ENCODE results near the gene TTLL7.

TTLL7 gene

GRCh38 chr1:84000954-84001495 is 2.1 kb upstream of the TTLL7 start:
- Histone ChIP-seq H3F3A (ENCODE audit: insufficient read depth, low read length) (no peaks in the 10 kb centered on the region), H2AFZ (ENCODE audit: low read length) (no peak overlapping the region), H3K9me2 (replicated peaks; ENCODE audit: insufficient read depth, low read length) (no peaks in the 10 kb centered on the region), H3K4me1 (ENCODE audit: low read length) (peaks cover 21% of the 10 kb centered on the region; the same call in 1 of the 2 replicates), H3K27me3 (replicated peaks; ENCODE audit: insufficient read depth, low read length) (no peaks in the 10 kb centered on the region), H3K9ac (ENCODE audit: low read length) (no peak overlapping the region), H3K4me3 (ENCODE audit: low read length) (no peak overlapping the region), H3K27ac (ENCODE audit: low read length) (no peak overlapping the region), H3K4me2 (ENCODE audit: low read depth, low read length) (no peak overlapping the region), H3K36me3 (replicated peaks; ENCODE audit: insufficient read depth, low read length) (no peaks in the 10 kb centered on the region), H3K9me3 (replicated peaks; ENCODE audit: insufficient read depth, low read length) (no peaks in the 10 kb centered on the region), H3K79me2 (ENCODE audit: low read length) (peaks cover 9% of the 10 kb centered on the region; the same call in 1 of the 2 replicates), H4K20me1 (ENCODE audit: insufficient read depth, low read length) (no peaks in the 10 kb centered on the region)
- DNase-seq = peak; percentile 27
- TF ChIP-seq EZH2phosphoT487 (IDR thresholded peaks at IDR 0.05; ENCODE audit: low read length) (no peak), EZH2 (optimal IDR thresholded peaks at IDR 0.05; ENCODE audit: low read depth, low read length) (no peak)
- TF ChIP-seq, protein P1, sequence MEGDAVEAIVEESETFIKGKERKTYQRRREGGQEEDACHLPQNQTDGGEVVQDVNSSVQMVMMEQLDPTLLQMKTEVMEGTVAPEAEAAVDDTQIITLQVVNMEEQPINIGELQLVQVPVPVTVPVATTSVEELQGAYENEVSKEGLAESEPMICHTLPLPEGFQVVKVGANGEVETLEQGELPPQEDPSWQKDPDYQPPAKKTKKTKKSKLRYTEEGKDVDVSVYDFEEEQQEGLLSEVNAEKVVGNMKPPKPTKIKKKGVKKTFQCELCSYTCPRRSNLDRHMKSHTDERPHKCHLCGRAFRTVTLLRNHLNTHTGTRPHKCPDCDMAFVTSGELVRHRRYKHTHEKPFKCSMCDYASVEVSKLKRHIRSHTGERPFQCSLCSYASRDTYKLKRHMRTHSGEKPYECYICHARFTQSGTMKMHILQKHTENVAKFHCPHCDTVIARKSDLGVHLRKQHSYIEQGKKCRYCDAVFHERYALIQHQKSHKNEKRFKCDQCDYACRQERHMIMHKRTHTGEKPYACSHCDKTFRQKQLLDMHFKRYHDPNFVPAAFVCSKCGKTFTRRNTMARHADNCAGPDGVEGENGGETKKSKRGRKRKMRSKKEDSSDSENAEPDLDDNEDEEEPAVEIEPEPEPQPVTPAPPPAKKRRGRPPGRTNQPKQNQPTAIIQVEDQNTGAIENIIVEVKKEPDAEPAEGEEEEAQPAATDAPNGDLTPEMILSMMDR (IDR thresholded peaks at IDR 0.05; ENCODE audit: low read length) = no peak

- Histone ChIP-seq H3K4me2 (ENCODE audit: low read depth, low read length) (no peak overlapping the region), H3K9me2 (replicated peaks; ENCODE audit: insufficient read depth, low read length) (no peaks in the 10 kb centered on the region), H3K36me3 (replicated peaks; ENCODE audit: insufficient read depth, low read length) (no peaks in the 10 kb centered on the region), H3K9me3 (replicated peaks; ENCODE audit: insufficient read depth, low read length) (no peaks in the 10 kb centered on the region), H3F3A (ENCODE audit: insufficient read depth, low read length) (no peaks in the 10 kb centered on the region), H2AFZ (ENCODE audit: low read length) (no peak overlapping the region), H3K27ac (ENCODE audit: low read length) (no peak overlapping the region), H3K4me3 (ENCODE audit: low read length) (no peak overlapping the region), H3K27me3 (replicated peaks; ENCODE audit: insufficient read depth, low read length) (no peaks in the 10 kb centered on the region), H3K79me2 (ENCODE audit: low read length) (peaks cover 9% of the 10 kb centered on the region; the same call in 1 of the 2 replicates), H3K4me1 (ENCODE audit: low read length) (peaks cover 22% of the 10 kb centered on the region; the same call in 1 of the 2 replicates), H3K9ac (ENCODE audit: low read length) (no peak overlapping the region), H4K20me1 (ENCODE audit: insufficient read depth, low read length) (no peaks in the 10 kb centered on the region)
- TF ChIP-seq, protein P1 (IDR thresholded peaks at IDR 0.05; ENCODE audit: low read length) = no peak
- TF ChIP-seq EZH2phosphoT487 (IDR thresholded peaks at IDR 0.05; ENCODE audit: low read length) (no peak), EZH2 (optimal IDR thresholded peaks at IDR 0.05; ENCODE audit: low read depth, low read length) (no peak)
- DNase-seq = no peak
These were observed 1.4 kb upstream of the TTLL7 start for GRCh38 chr1:84000196-84000885.

- H3K4me1 ChIP-seq (ENCODE audit: low read length) = peaks cover 30% of the 10 kb centered on the region; the same call in 1 of the 2 replicates
- TF ChIP-seq, protein P1 (IDR thresholded peaks at IDR 0.05; ENCODE audit: low read length) = no peak
- no peak for TF ChIP-seq EZH2phosphoT487 (IDR thresholded peaks at IDR 0.05; ENCODE audit: low read length)
- no peak for TF ChIP-seq EZH2 (optimal IDR thresholded peaks at IDR 0.05; ENCODE audit: low read depth, low read length)
- no peaks in the 10 kb centered on the region for H3K9me2 ChIP-seq (replicated peaks; ENCODE audit: insufficient read depth, low read length)
- peak; percentile 68 for DNase-seq
- H3K27me3 ChIP-seq (replicated peaks; ENCODE audit: insufficient read depth, low read length) = no peaks in the 10 kb centered on the region
- H4K20me1 ChIP-seq (ENCODE audit: insufficient read depth, low read length) = no peaks in the 10 kb centered on the region
- peaks cover 17% of the 10 kb centered on the region; the same call in 1 of the 2 replicates for H3K79me2 ChIP-seq (ENCODE audit: low read length)
- H3K9me3 ChIP-seq (replicated peaks; ENCODE audit: insufficient read depth, low read length) = no peaks in the 10 kb centered on the region
- peak overlapping the region; percentile 68 for H3K4me2 ChIP-seq (ENCODE audit: low read depth, low read length)
- H3K4me3 ChIP-seq (ENCODE audit: low read length) = peak overlapping the region; percentile 80
- H3K27ac ChIP-seq (ENCODE audit: low read length) = peak overlapping the region; percentile 69; the same call in 1 of the 2 replicates
- H3F3A ChIP-seq (ENCODE audit: insufficient read depth, low read length) = no peaks in the 10 kb centered on the region
- peak overlapping the region; percentile 94 for H3K9ac ChIP-seq (ENCODE audit: low read length)
- no peaks in the 10 kb centered on the region for H3K36me3 ChIP-seq (replicated peaks; ENCODE audit: insufficient read depth, low read length)
- H2AFZ ChIP-seq (ENCODE audit: low read length) = peak overlapping the region; percentile 53; the same call in 1 of the 2 replicates
These were observed 436 bp upstream of the TTLL7 start for GRCh38 chr1:83999316-83999819.
